Ammon's horn (tissue), 1 donor: Measurements from ENCODE around the gene TMEM218.

ENCODE experiments used
- DNase-seq: peaks from one replicate; pipeline ENCODE4 v3.0.0-alpha.2; 2016; ENCODE audit warnings: low spot score

Gene TMEM218

DNA sequence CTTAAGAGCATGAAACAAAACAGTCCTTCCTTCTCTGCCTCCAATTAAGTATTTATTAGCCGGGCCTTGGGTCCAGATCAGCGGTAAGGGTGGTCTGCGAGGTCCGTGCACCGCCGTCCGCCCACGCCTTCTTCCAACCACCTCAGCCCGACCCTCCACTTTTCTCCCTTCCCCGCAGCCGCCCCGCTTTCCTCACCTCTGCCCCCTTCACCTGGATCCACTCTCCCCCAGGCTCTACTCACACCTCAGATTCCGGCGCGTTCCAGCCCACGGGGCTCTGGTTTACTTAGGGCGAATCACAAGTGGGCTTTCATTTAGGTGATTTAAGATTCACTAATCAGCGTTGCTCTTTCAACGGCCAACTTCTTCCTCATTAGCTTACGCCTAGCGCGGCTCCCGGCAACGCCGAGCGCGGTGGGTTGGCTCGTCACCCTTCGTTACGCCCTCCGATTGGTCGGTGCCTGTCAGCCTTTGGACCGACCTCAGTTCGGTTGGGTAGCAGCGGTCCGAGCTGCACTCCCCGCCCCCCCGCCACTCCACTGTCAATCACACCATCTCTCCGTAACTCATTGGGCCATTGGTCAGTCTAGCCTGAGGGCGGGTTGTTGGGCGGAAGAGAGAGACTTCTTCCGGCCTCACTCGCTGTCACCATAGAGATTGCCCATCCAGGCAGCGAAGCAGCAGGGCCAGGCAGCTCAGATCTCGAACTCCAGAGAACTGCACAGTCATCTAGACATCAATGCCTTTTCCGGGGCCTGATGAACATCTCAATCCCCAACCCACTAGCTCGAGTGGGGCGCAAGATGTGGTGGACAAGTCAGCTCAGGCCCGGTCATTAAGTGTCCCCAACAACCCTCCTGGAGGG is at the start of gene TMEM218:
TMEM218 (minus strand) TSS at position 284 of the 865 bp plus-strand sequence. CDS start 9,385 bp downstream, outside the sequence.
- peak; percentile 100 for DNase-seq

DNA sequence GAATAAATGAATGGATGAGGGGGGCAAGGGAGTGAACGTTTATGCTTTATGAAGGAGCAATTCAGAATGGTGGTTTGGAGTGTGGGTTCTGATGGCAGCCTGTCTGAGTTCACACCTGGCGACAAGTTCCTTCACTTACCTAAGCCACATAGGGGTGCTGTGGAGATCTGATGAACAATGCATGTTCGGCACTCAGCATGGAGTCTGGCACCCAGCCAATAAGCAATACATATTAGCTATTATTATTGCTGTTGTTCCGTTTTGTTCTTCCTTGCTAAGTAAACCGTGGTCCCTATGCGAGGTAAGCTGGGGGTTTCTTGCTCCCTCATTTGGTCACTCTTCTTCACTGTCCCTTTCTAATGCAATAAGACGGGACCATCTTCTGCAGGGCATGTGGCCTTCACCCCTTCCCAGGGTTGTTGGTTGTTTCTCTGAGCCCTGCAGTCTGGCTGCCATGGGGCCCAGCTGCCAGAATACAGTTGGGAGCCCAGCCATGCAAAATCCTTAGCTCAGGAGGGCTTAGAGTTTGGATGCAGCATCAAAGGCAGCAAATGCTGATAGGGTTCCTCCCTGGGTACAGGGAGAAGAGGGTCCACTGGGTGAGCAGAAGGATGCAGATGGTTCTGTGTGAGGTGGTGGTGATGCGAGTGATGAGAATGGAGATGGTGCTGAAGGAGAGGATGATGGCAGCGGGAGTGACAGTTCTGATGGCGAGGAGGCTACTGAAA is 46.7 kb upstream of the TMEM218 start:
- DNase-seq, result no peak

DNA sequence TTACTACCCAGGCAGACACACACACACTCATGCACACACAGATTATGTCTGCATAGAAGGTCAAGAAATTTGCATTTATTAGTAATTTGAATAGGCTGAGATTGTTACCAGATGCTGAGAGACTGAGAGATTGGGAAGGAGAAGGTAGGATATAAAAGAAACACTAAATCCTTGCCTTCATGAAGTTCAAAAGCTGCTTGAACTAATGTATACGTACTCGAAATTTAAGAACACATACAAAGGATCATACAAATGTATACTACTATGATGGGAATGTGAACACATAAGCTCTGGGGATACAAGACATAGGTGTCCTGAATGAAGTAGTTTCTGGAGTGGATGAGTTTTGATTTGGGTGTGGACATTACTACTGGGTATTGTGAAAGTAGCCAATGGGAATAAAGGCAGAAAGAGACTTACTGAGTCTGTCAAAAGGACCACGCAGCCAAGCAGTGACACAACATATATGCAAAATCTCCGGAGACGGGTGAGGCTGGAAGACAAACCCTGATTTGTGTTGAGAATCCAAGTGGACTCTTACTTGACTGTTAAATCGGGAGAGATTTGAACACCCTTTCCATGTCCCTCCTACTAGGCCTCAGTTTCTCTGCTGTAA is 45.8 kb upstream of the TMEM218 start:
- DNase-seq, result no peak

DNA sequence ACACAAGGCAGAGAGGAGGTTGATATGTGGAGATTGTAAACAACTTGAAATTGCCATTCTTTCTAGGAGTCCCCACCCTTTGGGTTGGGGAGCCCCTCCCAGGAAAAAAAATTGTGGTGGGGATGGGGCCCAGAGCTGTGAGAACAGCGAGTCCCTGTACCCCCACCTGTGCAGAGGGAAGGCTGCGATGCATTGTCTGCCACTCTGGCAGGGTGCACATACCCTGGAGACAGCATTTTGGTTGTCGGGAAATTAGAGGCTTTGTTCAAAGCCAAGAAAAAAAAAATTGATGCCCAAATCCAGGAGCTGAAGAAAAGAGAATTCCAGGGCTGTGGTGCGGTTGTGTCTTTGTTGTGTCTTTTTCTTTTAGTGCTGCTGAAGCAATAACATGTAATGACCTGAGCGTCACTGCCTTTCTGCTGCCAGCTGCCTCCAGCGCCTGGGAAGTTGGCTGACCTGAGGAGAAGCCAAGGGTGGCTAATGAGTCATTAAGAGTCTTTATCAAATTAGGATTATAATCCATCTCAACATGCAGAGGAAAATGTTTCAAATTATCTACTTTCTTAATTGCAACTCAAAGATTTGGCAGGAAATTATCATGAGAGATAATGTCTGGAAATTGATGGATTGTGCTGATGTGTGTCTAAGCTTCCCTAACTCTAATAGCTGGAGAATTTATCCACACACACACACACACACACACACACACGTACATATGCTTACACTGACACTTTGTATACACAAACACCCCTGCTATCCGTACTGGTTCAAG is 45.1 kb upstream of the TMEM218 start:
- no peak for DNase-seq

DNA sequence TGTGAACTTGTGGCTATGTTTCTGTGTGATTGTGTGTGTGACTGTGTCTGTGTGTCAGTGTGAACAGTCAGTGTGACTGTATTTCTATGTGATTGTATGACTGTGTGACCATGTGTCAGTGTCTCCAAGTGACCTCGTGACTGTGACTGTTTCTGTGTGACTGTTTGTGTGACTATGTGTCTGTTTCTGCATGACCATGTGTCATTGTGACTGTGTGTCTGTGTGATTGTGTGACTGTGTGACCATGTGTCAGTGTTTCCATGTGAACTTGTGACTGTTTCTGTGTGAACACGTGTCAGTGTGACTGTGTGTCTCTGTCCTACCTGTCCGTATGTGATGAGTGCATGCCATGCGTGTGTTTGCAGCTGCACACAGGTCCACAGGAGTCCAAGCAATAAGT is 44.3 kb upstream of the TMEM218 start:
- no peak for DNase-seq

DNA sequence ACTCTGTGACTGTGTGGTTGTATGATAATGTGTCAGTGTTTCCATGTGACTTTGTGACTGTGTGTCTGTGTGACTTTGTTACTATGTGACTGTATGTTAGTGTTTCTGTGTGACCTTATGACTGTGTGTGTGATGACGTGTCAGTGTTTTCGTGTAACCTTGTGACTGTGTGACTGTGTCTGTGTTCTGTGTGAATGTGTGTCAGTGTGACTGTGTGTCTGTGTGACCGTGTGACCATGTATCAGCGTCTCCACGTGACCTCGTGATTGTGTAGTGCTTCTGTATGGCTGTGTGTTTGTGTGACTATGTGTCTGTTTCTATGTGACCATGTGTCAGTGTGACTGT is 43.6 kb upstream of the TMEM218 start:
- DNase-seq, result no peak

DNA sequence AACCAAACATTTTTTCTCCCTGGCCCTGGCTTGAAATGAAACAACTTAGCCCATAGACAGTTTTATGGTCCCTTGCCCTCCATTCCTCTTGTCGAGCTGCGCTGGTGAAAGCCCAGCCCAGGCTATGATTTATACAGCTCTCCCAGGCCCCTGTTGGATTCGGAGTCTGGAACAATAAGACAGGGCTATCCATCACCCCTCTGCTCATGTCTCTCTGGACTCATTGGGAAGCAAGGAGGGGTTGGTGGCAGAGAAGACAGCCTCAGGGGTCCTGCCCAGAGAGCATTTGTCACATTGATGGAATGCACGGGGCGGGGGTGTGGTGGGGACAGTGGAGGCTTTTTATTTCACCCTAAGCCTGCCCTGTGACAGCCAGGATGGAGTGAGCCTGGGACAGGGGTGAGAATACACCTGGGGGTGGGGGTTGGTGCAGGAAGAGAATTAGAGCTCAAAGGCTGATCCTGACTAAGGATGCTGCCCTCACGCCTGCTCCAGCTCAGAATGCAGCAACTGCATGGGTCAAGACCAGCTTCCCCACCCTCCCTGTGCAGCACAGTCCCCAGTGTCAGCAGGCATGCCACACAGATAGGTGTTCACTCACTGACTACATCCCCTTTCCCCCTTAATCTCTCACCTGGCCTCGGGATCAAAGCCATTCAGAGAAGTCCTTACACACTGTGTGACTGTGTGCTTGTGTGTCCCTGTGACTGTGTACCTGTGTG is 43.1 kb upstream of the TMEM218 start:
- DNase-seq, result no peak

DNA sequence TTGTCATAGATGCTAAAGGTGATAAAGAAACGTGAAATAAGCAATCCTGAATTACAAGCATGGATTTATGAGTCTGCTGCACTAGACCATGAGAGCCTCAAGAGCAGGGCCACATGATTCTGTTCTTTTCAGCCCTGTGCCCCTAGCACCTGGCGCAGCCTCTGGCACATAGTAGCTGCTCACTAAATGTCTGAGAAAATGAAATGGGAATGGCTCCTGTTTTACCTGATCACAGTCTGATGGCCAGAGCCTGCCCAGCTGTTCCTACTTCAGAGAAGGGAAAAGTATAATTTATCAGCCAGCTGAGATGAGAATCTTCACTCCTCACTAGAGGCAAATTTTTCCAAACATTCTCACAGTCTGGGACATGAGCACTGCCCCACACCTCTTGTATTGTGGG is 42.4 kb upstream of the TMEM218 start:
- no peak for DNase-seq

DNA sequence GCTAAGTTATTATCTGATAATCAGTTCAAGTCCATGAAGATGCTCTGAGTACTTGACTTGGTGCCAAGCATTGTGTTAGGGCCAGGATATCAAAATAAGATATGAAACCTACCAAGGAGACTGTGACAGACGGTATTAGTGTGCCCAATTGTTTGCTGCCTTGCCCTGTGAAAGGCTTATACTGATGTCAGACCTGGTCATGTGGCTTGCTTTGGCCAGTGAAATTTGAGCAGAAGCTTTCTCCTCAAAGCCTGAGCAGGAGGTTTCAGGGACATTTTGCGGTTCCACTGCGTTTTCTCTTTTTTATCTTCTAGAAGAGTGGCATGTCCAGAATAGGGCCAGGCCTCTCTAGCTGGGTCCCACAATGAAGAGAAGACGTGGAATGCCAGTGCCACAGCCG is 37.3 kb upstream of the TMEM218 start:
- no peak for DNase-seq

DNA sequence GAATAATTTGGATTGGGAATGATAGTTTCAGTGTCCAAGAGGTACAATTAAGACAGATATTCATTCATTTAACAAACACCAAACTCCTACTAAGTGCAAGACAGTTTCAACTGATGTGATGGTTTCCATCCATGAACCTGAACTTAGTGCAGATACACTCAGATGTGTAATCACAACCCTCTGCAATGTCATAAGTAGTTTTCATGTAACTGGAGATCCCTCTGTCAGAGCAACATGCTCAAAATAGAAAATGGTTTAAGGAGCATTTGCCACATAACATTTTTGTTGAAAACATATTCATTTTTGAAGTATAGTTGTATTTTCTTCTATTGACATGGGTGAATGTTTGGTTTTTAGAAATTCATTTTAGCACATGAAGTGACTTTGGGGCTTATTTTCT is 36.6 kb upstream of the TMEM218 start:
- no peak for DNase-seq

DNA sequence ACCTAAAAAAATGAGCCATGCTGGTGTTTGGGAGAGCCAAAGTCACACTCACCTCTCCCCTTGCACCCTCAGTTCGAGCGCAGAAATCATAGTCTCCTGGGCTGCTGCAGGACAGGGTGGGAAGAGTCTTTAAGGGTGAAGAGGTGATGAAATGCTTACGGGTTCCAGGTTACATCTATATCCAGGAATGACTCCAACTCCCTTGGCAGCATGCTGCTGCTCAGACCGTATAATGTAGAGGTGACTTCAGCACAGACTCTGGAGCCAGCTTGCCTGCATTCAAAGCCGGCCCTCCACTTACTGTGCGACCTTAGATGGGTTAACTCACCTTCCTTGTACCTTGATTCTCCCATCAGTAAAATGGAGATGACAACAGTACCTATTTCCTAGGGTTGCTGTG is 35.9 kb upstream of the TMEM218 start:
- no peak for DNase-seq

DNA sequence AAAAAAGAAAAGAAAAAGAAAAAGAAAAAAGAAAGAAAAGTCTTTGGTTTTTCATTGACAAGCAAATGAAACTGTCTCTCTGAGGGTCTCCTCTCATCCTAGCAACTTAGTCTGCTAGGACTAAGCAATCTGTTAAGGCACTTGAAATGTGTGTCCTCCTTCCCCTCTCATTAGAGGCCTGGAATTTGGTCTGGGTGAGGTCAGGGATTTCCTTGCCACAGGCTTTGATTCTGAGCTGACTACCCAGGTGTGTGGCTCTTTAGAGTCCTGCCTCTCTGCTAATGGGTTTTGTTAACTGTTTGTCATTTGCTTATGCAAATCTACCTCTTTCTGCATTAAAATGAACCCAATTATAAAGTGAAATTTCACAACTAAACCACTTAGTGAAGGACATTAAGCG is 34.8 kb upstream of the TMEM218 start:
- DNase-seq, result no peak

DNA sequence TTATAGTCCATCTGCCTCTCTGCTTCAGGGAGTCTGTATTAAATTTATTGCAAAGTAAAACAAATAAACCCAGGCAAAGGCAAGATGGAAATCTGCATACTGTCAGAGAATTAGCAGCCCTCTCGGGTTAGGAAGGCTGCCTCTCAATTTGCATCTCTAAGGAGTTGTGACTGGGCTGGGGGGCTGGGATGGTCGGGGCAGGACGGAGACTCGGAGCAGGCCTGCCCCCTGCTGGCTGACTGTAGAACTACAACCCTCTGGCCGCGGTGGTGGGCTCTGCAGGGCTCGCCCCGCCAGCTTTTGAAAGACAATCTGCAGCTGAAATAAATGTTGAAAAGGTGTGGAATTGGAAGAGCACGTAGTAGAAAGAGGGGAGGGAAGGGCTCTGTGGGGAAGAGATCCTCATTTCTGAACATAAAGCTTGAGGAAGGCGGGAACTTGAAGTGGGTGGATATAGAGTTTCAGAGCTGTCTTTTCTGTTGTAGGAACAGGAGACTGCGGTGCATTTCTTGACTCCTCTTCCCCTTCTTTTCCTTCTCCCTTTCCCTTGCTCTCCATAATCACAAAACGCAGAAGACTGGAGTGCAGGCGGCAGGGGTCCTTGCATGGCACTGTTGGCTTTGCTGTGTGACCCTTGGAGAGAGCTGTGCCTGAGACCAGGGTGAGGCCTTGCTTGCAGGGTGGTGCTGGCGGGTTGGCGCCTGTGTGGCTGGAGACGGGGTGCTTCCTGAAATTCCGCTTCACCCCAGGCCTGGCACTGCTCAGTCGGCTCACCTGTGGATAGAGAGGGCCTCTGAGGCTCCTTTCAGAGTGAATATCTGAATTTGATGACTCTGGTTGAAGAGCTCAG is 30.5 kb upstream of the TMEM218 start:
- peak; percentile 40 for DNase-seq

DNA sequence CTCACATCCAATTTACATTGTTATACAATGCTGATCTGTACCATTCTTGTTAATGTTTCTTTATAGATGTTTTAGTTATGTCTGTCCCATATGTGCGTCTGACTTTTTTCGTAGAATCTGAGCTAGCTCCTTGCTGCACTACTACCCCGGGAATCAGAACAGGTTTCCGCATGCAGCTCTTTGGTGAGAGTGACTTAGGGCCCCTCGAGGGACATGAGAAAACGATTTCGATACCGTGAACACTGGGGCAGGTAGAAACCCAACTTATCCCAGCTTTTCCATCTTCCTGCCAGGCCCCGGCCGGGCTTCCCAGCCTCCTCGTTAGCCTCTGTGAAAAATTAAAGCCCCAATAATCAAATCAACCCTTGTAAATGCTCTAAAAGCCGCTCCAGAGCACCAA is 29.8 kb upstream of the TMEM218 start:
- DNase-seq, result no peak

DNA sequence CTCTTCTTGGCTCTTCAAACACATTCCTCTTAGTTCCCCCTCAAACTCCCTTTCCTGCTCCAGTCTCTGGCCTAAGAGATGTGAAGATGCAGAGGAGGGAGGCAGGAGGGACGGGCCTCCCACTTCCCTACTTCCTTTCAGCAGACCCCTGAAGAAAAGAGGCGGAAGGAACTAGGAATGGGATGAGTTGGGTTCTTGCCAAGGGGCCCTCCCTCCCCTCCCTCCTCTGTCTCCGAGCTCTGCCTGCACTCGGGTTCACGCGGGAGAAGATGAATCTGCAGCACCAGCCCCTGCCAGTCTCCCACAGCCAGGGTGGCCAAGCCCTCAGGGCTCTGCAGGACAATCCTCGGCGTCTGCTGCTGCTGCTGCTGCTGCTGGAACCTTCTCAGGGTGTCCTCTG is 28.8 kb upstream of the TMEM218 start:
- no peak for DNase-seq

DNA sequence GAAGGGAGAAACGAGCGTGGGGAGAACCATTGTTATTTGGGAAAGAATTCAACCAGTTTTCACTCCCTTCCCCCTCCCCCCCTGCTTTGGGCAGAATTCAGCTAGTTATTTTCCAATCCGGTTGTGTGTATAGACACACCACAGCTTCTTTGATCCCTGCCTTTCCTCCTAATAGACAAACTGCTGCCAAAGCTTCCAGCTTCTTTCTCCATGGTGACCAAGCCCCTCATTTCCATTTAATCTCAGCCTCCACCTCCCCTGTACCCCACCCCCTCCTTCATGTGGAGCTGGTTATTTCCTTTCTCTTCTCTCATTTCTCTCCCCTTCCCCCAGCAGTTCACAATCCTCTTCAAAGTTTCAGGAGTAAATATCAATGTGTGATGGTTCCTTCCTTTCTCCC is 28.4 kb upstream of the TMEM218 start:
- peak; percentile 31 for DNase-seq

DNA sequence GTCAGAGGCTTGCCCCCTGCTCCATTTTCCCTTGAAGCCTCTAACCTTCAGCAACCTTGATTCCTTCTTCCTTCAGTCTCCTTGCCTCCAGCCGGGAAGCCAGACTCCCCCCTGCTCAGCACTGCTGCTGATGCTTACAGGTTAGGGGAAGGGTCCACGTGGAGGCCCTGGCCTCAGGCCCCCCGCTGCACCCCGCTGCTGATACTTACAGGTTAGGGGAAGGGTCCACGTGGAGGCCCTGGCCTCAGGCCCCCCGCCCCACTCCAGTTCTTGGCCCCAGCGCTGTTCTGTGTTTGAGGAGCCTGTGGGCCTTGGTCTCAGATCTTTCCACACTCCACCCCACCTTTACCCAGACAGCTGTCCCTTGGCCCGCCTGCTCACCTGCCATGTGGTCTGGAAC is 27.5 kb upstream of the TMEM218 start:
- no peak for DNase-seq

DNA sequence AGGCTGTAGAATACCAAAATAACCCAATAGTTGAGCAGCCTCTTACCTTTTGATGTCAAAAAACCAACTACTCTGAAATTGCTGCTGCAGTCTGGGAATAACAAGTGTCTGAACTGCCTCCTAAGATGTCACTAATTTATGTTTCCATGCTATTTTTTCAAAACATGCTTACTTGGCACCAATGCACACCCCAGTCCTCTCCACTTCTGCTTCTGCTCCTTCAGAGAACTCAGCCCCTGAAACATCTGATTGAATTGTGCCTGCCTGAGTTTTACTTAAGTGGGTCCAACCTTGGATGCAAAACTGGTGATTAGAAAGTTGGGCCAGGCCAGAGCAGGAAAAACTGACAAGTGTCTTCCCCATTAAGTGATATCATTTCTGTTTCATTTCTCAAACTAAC is 24.6 kb upstream of the TMEM218 start:
- no peak for DNase-seq

DNA sequence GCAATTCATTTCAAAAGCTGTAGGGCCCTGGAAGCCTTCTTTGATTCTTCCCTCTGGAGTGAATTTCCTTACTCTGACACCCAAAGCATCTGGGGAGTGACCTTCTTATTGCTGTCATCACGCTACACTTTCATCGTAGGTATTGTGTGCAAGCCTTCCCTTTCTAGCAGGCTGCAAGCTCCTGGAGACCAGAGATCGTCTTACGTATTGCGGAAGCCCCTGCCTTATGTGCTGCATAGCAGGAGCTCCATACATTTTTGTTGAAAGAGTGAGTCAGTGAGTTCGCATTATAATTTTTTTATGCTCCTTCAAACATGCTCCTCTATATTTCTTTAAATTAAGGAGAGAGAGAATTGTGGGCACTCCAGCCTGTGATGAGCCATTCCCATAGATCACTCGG is 21.2 kb upstream of the TMEM218 start:
- no peak for DNase-seq

DNA sequence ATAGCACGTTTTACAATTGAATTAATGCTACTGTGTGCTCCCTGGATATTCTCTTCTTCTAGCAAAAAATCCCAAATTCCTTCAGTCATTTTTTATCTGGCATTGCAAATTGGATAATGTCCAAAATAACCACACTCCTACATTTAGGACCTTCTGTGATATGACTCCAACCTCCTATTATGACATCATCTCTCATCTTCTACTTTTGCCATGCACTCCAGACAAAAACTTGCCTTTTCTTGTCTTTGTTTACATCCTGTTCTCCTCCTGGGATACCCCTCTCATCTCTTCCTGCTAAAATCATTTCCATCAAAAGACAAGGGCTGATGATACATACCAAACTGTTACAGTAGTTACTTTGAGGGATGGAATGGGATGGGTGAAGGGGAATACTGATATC is 20.6 kb upstream of the TMEM218 start:
- no peak for DNase-seq
